ENCODE data around the gene NRXN3.

Gene NRXN3

DNA sequence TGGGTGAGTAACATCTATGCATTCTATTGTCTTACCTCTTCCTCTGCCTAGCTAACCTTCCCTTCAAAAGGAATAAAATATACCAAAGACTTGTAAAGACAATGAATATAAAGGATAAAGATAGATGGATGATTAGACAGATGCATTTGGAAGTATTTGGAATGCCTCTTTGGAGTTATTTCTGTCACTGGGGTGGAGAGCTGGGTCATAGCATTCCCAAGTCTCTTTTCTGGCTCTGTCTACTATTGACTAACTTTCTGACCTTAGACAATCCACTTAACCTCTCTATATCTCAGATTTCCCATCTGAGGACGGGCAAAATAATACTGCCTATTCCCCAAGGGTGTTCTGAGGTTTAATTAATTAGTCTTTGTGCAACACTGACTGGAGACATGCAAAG is 1523.8 kb downstream of the NRXN3 start:
- no peak for DNase-seq (ENCODE audit: low read depth)

- DNase-seq (ENCODE audit: low read depth), result no peak
These were observed 1525.1 kb downstream of the NRXN3 start for GRCh38 chr14:79695307-79695706.

GRCh38 chr14:79698298-79698711 is 1528.1 kb downstream of the NRXN3 start:
- no peak for DNase-seq (ENCODE audit: low read depth)

- DNase-seq (ENCODE audit: low read depth), result no peak
These were observed 1529.0 kb downstream of the NRXN3 start for GRCh38 chr14:79699206-79699605.

- DNase-seq (ENCODE audit: low read depth), result no peak
These were observed 1531.2 kb downstream of the NRXN3 start for GRCh38 chr14:79701371-79701770.

DNA sequence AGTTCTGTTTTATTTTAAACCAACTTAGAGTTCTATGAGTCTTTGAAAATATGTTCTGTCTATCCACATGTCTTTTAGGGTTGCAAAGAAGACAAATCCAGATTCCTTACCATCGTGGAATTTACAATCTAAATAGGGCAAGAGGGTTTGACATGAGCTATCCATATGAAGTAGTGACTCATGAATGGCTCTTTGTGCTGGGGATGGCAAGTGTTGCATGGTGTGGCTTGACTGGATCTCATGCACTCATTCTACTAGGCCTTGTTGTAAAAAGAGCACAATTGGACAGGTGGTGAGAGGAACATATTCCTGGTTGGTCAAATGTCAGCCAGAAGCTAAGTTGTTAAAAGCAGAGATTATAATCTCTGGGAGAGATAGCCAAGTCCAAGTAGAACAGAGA is 1532.0 kb downstream of the NRXN3 start:
- DNase-seq (ENCODE audit: low read depth), result no peak

DNA sequence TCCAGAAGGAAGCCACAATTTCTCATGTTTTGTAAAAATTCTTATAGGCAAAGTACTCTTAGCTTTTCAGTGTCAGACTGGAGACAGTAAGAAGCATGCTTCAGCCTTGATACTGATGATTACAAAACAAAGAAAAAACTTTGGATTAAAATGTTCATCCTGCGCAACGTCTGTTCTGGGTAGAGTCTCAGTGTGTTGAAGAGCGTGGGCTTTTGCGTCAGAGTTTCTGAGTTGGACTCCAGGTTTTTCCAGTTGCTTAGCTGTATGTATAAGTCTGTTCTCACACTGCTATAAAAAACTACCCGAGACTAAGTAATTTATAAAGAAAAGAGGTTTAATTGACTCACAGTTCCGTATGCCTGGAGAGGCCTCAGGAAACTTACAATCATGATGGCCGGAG is 1533.0 kb downstream of the NRXN3 start:
- no peak for DNase-seq (ENCODE audit: low read depth)

DNA sequence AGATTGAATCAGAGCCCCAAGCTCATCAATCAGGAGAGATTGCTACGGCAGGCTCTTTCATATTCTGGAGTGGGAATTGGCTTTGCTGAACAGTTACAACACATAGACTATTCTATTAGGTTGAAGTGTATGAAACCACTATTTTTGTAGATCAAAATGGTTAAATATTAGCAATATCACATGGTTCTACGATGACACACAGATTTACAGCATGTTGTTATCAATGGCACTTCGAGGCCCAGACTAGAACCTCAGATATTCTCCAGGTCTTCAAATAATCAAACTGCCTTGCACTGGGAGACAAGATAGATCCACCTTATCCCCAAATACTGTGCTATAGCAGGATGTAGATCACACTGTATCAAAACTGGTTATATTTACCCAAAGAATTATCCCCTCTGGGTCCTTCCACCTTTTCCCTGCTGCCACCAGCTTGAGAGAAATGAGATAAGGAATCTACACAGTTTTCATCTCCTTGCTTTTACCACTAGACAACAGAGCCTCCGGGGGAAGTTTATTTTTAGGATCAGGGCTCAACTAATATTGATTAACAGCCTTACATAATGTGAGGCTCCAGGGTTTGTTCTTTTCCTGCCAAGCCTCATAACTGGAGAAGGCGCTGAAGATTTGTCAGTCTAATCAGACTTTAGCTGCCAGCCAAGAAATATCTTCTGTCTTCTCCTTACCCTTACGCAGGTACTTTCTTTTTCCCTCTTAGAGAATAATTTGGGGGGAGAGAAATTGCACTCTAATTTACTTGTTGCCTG is 1534.1 kb downstream of the NRXN3 start:
- DNase-seq (ENCODE audit: low read depth), result no peak

- DNase-seq (ENCODE audit: low read depth), result no peak
These were observed 1535.1 kb downstream of the NRXN3 start for GRCh38 chr14:79705126-79705894.

DNA sequence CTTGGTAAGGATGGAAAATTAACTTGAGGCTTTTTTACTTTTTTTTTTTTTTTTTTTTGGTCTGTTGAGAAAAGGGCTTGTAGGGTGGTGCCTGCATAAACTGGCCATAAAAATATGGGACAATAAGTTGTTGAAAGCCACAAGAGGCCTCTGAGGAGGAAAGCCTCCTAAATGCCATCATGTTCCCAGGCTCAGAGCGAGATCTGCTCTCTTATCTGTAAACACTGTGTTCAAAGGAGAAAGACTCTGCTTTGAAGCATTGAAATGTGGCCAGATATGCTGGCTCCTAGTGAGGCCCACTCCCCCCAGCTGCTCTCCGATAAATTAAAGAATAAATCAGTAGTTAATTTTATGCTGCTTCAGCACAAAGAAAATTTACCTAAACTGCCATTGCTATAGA is 1536.2 kb downstream of the NRXN3 start:
- DNase-seq (ENCODE audit: low read depth), result no peak

GRCh38 chr14:79708426-79709388 is 1538.5 kb downstream of the NRXN3 start:
- DNase-seq (ENCODE audit: low read depth), result no peak

DNA sequence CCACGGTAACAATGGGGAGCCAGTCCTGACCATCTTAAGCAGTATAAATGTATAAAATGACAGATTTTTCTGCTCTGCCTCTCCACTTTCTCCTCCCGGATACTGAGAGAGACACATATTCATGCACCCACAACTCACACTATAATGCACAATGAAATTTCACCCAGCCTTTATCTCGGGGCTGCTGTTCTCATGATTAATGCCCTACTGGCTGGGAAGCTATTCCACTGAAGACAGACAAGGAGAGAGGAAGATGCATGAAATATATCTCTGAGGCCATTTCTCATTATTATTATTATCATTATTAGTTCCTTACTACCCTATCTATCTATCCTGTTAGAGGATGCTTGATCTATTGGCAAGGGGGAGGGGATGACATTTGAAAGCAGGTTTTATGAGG is 1539.4 kb downstream of the NRXN3 start:
- DNase-seq (ENCODE audit: low read depth), result no peak

DNA sequence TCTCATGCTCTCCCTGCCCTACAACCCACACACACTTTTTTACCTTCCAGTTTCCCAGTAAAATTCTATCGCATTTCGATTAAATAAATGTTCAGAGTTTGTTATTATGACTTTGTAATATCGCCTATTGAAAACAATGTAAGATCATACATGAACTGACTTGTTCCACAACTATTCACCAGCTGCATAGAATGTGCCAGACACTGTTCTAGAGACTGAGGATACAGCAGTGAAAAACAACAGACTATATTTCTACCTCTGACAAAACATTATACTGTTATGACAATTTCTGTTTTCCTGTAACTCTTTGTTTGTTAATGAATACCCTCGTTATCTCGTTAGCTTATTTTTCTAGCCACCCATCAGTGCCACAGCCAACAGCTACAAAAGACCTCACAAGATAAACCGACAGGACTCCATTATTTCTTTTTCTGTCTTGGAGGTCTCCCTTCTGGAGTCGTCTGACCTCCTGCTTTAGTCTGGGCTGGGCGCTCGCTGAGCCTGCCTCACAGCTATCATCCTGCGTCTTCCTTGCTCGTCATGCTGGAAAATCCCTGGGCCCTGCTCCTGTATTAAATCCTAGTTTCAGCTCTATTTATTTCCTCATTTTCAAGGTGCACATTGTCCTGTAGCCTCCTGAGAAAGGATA is 1542.3 kb downstream of the NRXN3 start:
- DNase-seq (ENCODE audit: low read depth), result no peak

DNA sequence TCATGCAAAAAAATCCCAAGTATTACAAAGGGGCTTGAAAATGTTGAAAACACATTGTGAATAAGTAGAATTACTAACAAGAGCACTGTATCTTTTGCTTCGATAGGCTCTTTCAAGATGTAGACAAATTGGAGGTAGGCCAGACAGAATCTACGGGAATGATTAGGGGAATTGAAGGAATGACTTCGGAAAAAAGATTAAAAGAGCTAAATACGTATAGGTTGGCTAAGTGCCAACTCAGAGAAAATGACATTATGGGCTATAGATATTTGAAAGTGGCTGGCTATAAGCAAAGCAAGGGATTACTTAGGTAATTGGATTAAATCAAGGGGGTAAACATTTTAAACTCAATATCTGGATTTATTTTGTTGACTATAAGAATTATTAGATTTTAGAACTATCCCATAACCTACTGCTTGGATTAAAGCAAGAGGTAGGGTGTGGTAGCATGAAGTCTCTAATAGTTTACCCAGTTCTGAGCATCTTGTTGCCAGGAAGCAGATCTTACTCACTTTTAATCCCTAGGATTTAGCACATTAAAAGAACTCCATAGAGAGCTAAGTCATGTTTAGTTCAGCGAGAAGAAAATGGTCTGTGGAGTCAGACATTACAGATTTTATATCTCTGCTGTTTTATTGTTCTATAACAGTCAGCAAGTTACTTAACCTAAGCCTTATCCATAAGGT is 1551.4 kb downstream of the NRXN3 start:
- DNase-seq (ENCODE audit: low read depth), result no peak

GRCh38 chr14:79724934-79725717 is 1555.0 kb downstream of the NRXN3 start:
- no peak for DNase-seq (ENCODE audit: low read depth)

DNA sequence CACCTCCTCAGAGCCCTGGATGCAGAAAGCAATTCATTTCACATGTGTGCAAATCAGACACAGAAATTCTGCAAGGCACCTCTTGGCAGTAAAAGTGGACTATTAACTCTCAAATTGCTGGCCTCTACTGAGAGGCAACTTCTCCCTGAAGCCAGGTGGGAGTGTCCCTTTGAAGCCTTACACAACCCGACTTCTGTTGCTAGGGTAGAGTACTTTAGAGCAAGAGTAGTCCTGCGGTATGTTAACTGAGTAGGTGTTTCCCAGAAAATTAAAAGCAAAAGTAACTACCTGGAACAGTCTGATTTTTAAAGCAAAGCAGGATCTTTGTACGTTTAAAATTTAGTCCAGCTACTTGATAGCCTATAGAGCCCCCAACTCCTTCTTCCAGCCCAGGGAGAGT is 1557.7 kb downstream of the NRXN3 start:
- no peak for DNase-seq (ENCODE audit: low read depth)

GRCh38 chr14:79728331-79728730 is 1558.2 kb downstream of the NRXN3 start:
- no peak for DNase-seq (ENCODE audit: low read depth)

DNA sequence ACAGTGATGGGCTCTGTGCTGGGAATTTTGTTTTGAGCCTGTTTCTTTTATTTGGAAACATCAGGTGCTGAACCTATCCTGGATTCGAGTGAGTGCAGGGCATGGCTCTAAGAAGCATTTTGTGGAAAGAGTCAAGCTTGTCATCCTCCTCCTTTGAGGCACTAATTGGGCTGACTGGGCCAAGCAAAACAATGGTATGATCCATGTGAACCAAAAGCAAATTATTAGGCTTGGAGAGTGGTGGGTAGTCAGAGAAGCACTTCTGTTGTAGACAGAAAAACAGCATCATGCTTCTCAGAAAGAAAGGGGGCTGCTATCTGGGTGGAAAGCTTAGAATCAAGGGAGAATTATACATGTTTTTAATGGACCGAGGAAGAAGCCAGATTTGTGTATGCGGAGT is 1559.6 kb downstream of the NRXN3 start:
- DNase-seq (ENCODE audit: low read depth), result no peak

DNA sequence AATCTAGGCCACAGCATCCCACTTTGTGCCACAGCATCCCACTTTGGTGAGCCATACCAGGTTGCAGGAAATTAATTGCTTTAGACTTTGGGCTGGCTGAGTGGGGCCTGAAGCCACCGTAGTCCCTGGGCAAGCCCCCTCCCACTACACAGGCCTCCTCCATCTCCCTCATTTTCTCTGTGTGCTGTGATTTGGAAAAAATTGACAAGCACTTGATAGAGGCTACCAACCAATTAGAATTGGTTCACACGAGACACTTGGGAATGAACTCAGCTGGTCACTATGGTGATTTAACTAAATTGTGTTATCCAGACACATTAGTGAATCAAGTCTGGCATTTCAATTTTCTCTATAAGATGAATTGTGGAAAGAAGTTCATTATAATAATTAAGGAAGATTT is 1560.0 kb downstream of the NRXN3 start:
- DNase-seq (ENCODE audit: low read depth), result no peak

DNA sequence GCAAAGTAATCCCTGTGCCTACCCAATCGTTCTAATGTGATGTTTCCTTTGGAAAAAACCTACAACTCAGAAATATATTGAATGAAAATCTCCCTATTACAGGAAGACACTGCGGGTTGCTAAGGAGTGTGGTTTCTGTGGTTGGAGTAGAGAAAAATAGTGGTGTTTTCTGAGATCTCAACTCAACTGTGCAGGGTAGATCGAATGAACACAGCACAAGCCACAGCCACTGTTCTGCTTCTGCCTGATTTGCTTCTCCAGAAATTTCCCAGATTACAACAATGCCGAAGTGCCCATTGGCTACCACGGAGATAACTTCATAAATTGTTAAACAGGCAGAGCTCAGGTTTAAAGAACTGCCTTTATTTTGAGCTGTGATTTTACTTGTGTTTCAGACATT is 1560.8 kb downstream of the NRXN3 start:
- DNase-seq (ENCODE audit: low read depth), result no peak

Measured in T-helper 22 cell (primary cell).